B cell (primary cell): ENCODE data around the gene PLEKHJ1. TPM values are rescaled to one million over a fixed set of nuclear protein-coding genes. Genes with fewer than 3 reads are reported as not detected.

ENCODE experiments used
- ATAC-seq: fragments of 200-7000 bp; cut with Tn5 transposase; one replicate; pipeline ENCODE4 v1.10.0; 2021; ENCODE audit warnings: low read depth, mild to moderate bottlenecking, moderate number of reproducible peaks, moderate library complexity
- CTCF ChIA-PET: fragments of 350-600 bp; sonication (Branson Sonifier 250); formaldehyde crosslinking; loops from one replicate; lab custom pipeline; 2021; ENCODE audit warnings: antibody characterized with exemption, inconsistent platforms; lab: Charles Lee
- POLR2A ChIA-PET: fragments of 350-600 bp; sonication (Branson Sonifier 250); formaldehyde crosslinking; loops from one replicate; lab custom pipeline; 2021; ENCODE audit warnings: antibody characterized with exemption; lab: Charles Lee
- DNase-seq: peaks from one replicate; pipeline ENCODE4 v3.0.0; 2013
- H2AFZ ChIP-seq: 2 replicates; pipeline ENCODE4 v1.6.1; 2012; ENCODE audit warnings: mild to moderate bottlenecking, low read depth, low read length; ENCODE audit not compliant: insufficient read depth, poor library complexity, severe bottlenecking
- H3K27ac ChIP-seq, 2 donors: 1 replicate in 1 of 2; 2 replicates in 1 of 2; pipeline ENCODE4 v1.5.1; 2012 to 2013; ENCODE audit warnings: low read length in 2 of 2, mild to moderate bottlenecking in 2 of 2, moderate library complexity in 1 of 2
- H3K27me3 ChIP-seq, 4 experiments: fragments of 200-600 bp in 1 of 4; sonication (generic) in 1 of 4; replicated peaks in 1 of 4; 1 replicate in 2 of 4; 2 replicates in 2 of 4; pipeline versions ENCODE4 v1.6.1 to v1.7.0; 2013 to 2016; ENCODE audit warnings: low read length in 3 of 4, mild to moderate bottlenecking in 2 of 4, mixed read lengths in 1 of 4, moderate library complexity in 1 of 4; ENCODE audit not compliant: insufficient read depth in 4 of 4, control insufficient read depth in 3 of 4; ENCODE audit errors: control extremely low read depth in 1 of 4
- H3K36me3 ChIP-seq, 2 experiments: replicated peaks in 1 of 2; 1 replicate in 1 of 2; 2 replicates in 1 of 2; pipeline versions ENCODE4 v1.6.1 to v1.7.1; 2013; ENCODE audit warnings: low read length in 1 of 2; ENCODE audit not compliant: insufficient read depth in 2 of 2, control insufficient read depth in 1 of 2; ENCODE audit errors: control extremely low read depth in 1 of 2, extremely low read depth in 1 of 2
- H3K4me1 ChIP-seq, 2 donors: fragments of 200-600 bp in 1 of 2; sonication (generic) in 1 of 2; 1 replicate in 1 of 2; 2 replicates in 1 of 2; pipeline versions ENCODE4 v1.5.1 to v1.6.1; 2013 to 2017; ENCODE audit warnings: low read length in 2 of 2; ENCODE audit not compliant: control insufficient read depth in 2 of 2, insufficient read depth in 2 of 2
- H3K4me2 ChIP-seq: replicated peaks from 2 replicates; pipeline ENCODE3; 2012; ENCODE audit warnings: mild to moderate bottlenecking, low read depth, low read length; ENCODE audit not compliant: poor library complexity, severe bottlenecking
- H3K4me3 ChIP-seq, 5 experiments: fragments of 200-600 bp in 1 of 5; sonication (generic) in 1 of 5; 1 replicate in 3 of 5; 2 replicates in 2 of 5; pipeline versions ENCODE4 v1.5.1 to v1.7.0; 2011 to 2016; ENCODE audit warnings: low read length in 4 of 5, mild to moderate bottlenecking in 4 of 5, low read depth in 2 of 5, control low read depth in 1 of 5, moderate library complexity in 1 of 5; ENCODE audit not compliant: insufficient read depth in 1 of 5; ENCODE audit errors: control extremely low read depth in 1 of 5, extremely low read depth in 1 of 5
- H3K79me2 ChIP-seq: fragments of 200-600 bp; sonication (generic); one replicate; pipeline ENCODE4 v1.6.0; 2016; ENCODE audit warnings: low read length; ENCODE audit not compliant: control insufficient read depth, insufficient read depth
- H3K9ac ChIP-seq: fragments of 200-600 bp; sonication (generic); 2 replicates; pipeline ENCODE4 v1.6.1; 2017; ENCODE audit warnings: mild to moderate bottlenecking, low read length, moderate library complexity
- H3K9me3 ChIP-seq, 3 donors: one replicate each; pipeline versions ENCODE4 v1.6.1 to v1.7.1; 2013; ENCODE audit warnings: low read length in 2 of 3; ENCODE audit not compliant: control insufficient read depth in 2 of 3, insufficient read depth in 1 of 3; ENCODE audit errors: control extremely low read depth in 1 of 3
- H4K20me1 ChIP-seq: 2 replicates; pipeline ENCODE4 v1.6.0; 2012; ENCODE audit warnings: mild to moderate bottlenecking, low read length; ENCODE audit not compliant: insufficient read depth, control insufficient read depth, poor library complexity, severe bottlenecking
- H3K27ac Mint-ChIP-seq: one replicate; pipeline ENCODE4 v1.8.0; 2021; ENCODE audit warnings: mixed read lengths
- H3K27me3 Mint-ChIP-seq: one replicate; pipeline ENCODE4 v1.8.0; 2021; ENCODE audit warnings: mixed read lengths
- H3K4me1 Mint-ChIP-seq: one replicate; pipeline ENCODE4 v1.8.0; 2021; ENCODE audit warnings: mixed read lengths
- H3K4me3 Mint-ChIP-seq: one replicate; pipeline ENCODE4 v1.8.0; 2021; ENCODE audit warnings: mixed read lengths
- H3K9me3 Mint-ChIP-seq: one replicate; pipeline ENCODE4 v1.8.0; 2022; ENCODE audit warnings: mixed read lengths; ENCODE audit not compliant: insufficient read depth
- CTCF ChIP-seq: fragments of 200-600 bp; IDR thresholded peaks from one replicate; pipeline ENCODE4 v1.8.0; 2022; ENCODE audit warnings: antibody characterized with exemption, mild to moderate bottlenecking
- EZH2 ChIP-seq: IDR thresholded peaks from 2 replicates; pipeline ENCODE4 v1.6.1; 2012; ENCODE audit warnings: borderline replicate concordance, low read depth, mild to moderate bottlenecking, moderate library complexity, low read length; ENCODE audit not compliant: insufficient read depth, poor library complexity, severe bottlenecking
- whole genome bisulfite sequencing: methylation state at CpG from one replicate; pipeline ENCODE4 v1.1.5; 2013; ENCODE audit warnings: missing lambda C conversion rate; ENCODE audit not compliant: insufficient coverage; 5-methylcytosine and 5-hydroxymethylcytosine counted together
- intact Hi-C: fragments of 100-400 bp; cut with micrococcal nuclease; formaldehyde crosslinking; loops from one replicate; pipeline ENCODE4 v1.10.0; 2022
- polyA plus RNA-seq: library from polyadenylated mRNA; depleted of rRNA; stranded (reverse); fragments of >200 nt; gene quantifications from 2 replicates; pipeline ENCODE4 v1.2.3, GENCODE V29; 2012
- total RNA-seq, 2 donors: library from RNA; stranded (reverse); fragments of 120-200 nt in 1 of 2; gene quantifications; 1 replicate in 1 of 2; 2 replicates in 1 of 2; pipeline versions ENCODE4 v1.2.3 to v1.2.4, GENCODE V29; 2013 to 2022

PLEKHJ1 gene
- total and polyA plus RNA-seq, 2 donors (not counting 1 experiment from before 2014, with no cell fraction given), result 86.7 to 117 TPM

- Histone ChIP-seq H3K27me3 (no peaks in the 10 kb centered on the region), H3K27ac (no peak overlapping the region), H3K9ac (no peak overlapping the region), H3K9me3 (no peaks in the 10 kb centered on the region), H3K79me2 (peaks cover 60% of the 10 kb centered on the region), H4K20me1 (peaks cover 45% of the 10 kb centered on the region), H2AFZ (no peak overlapping the region), H3K4me3 (no peak overlapping the region), H3K4me2 (no peak overlapping the region), H3K36me3 (peaks cover 0 to 54% of the 10 kb centered on the region in 2 experiments), H3K4me1 (peaks cover 0 to 6% of the 10 kb centered on the region in 2 donors)
- Mint-ChIP-seq H3K9me3 (no peaks in the 10 kb centered on the region), H3K4me1 (peaks cover 5% of the 10 kb centered on the region), H3K4me3 (no peak overlapping the region), H3K27me3 (no peaks in the 10 kb centered on the region), H3K27ac (no peak overlapping the region)
- ATAC-seq (peak; percentile 78), DNase-seq (peak; percentile 55)
- intact Hi-C loops, result no loop called here
- ChIA-PET POLR2A (interaction anchor here (0.6 kb wide), 1 partner anchor 225 kb away, joined by 10 read pairs; no protein-coding TSS in a partner anchor), CTCF (interaction anchor here (0.9 to 2.6 kb wide), 8 partner anchors 8 to 81 kb away, joined by 3 to 8 read pairs (median 4); partner anchors contain the start of gene PLEKHJ1)
- WGBS, result 89% methylated on average over 34 of the region's 36 CpGs
- no peak for TF ChIP-seq EZH2
- no peak for TF ChIP-seq CTCF
These were observed 27.9 kb downstream of the PLEKHJ1 start for GRCh38 chr19:2207991-2208860.

- H2AFZ ChIP-seq, result no peak overlapping the region
- no peak for DNase-seq
- no peak for ATAC-seq
- peaks cover 0 to 48% of the 10 kb centered on the region in 2 experiments for H3K36me3 ChIP-seq
- no peaks in the 10 kb centered on the region for H3K9me3 Mint-ChIP-seq
- H3K27me3 ChIP-seq, result no peaks in the 10 kb centered on the region
- TF ChIP-seq EZH2 (no peak), CTCF (no peak)
- peaks cover 44% of the 10 kb centered on the region for H4K20me1 ChIP-seq
- no peak overlapping the region for H3K9ac ChIP-seq
- no peak overlapping the region for H3K4me3 ChIP-seq
- H3K4me1 ChIP-seq, result peaks cover 0 to 6% of the 10 kb centered on the region in 2 donors
- 95% methylated on average over 11 of the region's 15 CpGs for WGBS
- POLR2A ChIA-PET, result no interaction called here
- intact Hi-C loops, result no loop called here
- no peak overlapping the region for H3K27ac Mint-ChIP-seq
- H3K79me2 ChIP-seq, result peaks cover 56% of the 10 kb centered on the region
- H3K4me1 Mint-ChIP-seq, result peaks cover 5% of the 10 kb centered on the region
- CTCF ChIA-PET, result interaction anchor here (1.8 to 2.6 kb wide), 2 partner anchors 9 to 51 kb away, joined by 5 to 8 read pairs; no protein-coding TSS in a partner anchor
- H3K4me2 ChIP-seq, result no peak overlapping the region
- H3K27ac ChIP-seq, result no peak overlapping the region
- H3K4me3 Mint-ChIP-seq, result no peak overlapping the region
- H3K27me3 Mint-ChIP-seq, result no peaks in the 10 kb centered on the region
- H3K9me3 ChIP-seq, result no peaks in the 10 kb centered on the region
These were observed 29.1 kb downstream of the PLEKHJ1 start for GRCh38 chr19:2207008-2207407.
